DND-41 (cell line): ENCODE data around the gene GSN.

Experiments used
- ATAC-seq: fragments of 200-7000 bp; cut with Tn5 transposase; 3 replicates; pipeline ENCODE4 v1.9.1; 2021; ENCODE audit warnings: low read depth; ENCODE audit not compliant: insufficient read depth
- DNase-seq: peaks from one replicate; pipeline ENCODE4 v3.0.0-alpha.2; 2020
- H2AFZ ChIP-seq: 2 replicates; pipeline ENCODE4 v1.6.0; 2012; ENCODE audit warnings: low read depth, low read length
- H3K27ac ChIP-seq: 2 replicates; pipeline ENCODE4 v1.5.1; 2012; ENCODE audit warnings: low read length, inconsistent platforms
- H3K27me3 ChIP-seq: fragments of 200-600 bp; sonication (generic); 2 replicates; pipeline ENCODE4 v1.6.0; 2012; ENCODE audit warnings: low read length, mild to moderate bottlenecking, inconsistent platforms; ENCODE audit not compliant: insufficient read depth, poor library complexity
- H3K36me3 ChIP-seq: 2 replicates; pipeline ENCODE4 v1.5.1; 2012; ENCODE audit warnings: low read length, inconsistent platforms; ENCODE audit not compliant: insufficient read depth
- H3K4me1 ChIP-seq: 2 replicates; pipeline ENCODE4 v1.5.1; 2012; ENCODE audit warnings: mild to moderate bottlenecking, low read length; ENCODE audit not compliant: insufficient read depth
- H3K4me2 ChIP-seq: 2 replicates; pipeline ENCODE4 v1.6.0; 2012; ENCODE audit warnings: mild to moderate bottlenecking, moderate library complexity, low read length, inconsistent platforms; ENCODE audit not compliant: insufficient read depth
- H3K4me3 ChIP-seq, 2 experiments: fragments of 200-600 bp in 1 of 2; shearing (Covaris generic) in 1 of 2; 2 replicates each; pipeline ENCODE4 v1.5.1; 2012 to 2016; ENCODE audit warnings: inconsistent platforms in 2 of 2, low read length in 2 of 2, mild to moderate bottlenecking in 2 of 2, low read depth in 1 of 2, moderate library complexity in 1 of 2
- H3K79me2 ChIP-seq: 2 replicates; pipeline ENCODE4 v1.6.0; 2012; ENCODE audit warnings: low read length, inconsistent platforms; ENCODE audit not compliant: insufficient read depth
- H3K9ac ChIP-seq: 2 replicates; pipeline ENCODE4 v1.6.0; 2012; ENCODE audit warnings: low read depth, mild to moderate bottlenecking, inconsistent platforms, low read length, moderate library complexity
- H3K9me3 ChIP-seq: 2 replicates; pipeline ENCODE4 v1.5.1; 2012; ENCODE audit warnings: low read length, moderate library complexity, mild to moderate bottlenecking, inconsistent platforms; ENCODE audit not compliant: insufficient read depth, severe bottlenecking
- H4K20me1 ChIP-seq: 2 replicates; pipeline ENCODE4 v1.6.0; 2012; ENCODE audit warnings: low read length; ENCODE audit not compliant: insufficient read depth
- CTCF ChIP-seq: IDR thresholded peaks from 2 replicates; pipeline ENCODE4 v1.5.1; 2012; ENCODE audit warnings: borderline replicate concordance, low read length, moderate library complexity, mild to moderate bottlenecking; ENCODE audit not compliant: poor library complexity, severe bottlenecking; ENCODE audit errors: extremely low read depth
- EZH2 ChIP-seq: IDR thresholded peaks from 3 replicates; pipeline ENCODE4 v1.6.1; 2012; ENCODE audit warnings: borderline replicate concordance, low read depth, mild to moderate bottlenecking, moderate library complexity, low read length, inconsistent platforms; ENCODE audit not compliant: severe bottlenecking

Gene GSN

GRCh38 chr9:121366611-121367192 is 98.7 kb downstream of the GSN start:
- ATAC-seq: no peak
- no peak overlapping the region for H3K4me2 ChIP-seq
- TF ChIP-seq CTCF: no peak
- no peak for TF ChIP-seq EZH2

GRCh38 chr9:121367306-121368137 is 99.6 kb downstream of the GSN start:
- TF ChIP-seq CTCF (no peak), EZH2 (no peak)
- Histone ChIP-seq H3K27me3 (peaks cover 9% of the 10 kb centered on the region), H3K4me3 (no peak overlapping the region), H3K9me3 (no peaks in the 10 kb centered on the region), H3K27ac (no peak overlapping the region), H3K9ac (no peak overlapping the region), H3K4me1 (no peaks in the 10 kb centered on the region), H3K79me2 (no peaks in the 10 kb centered on the region), H3K4me2 (no peak overlapping the region), H4K20me1 (no peaks in the 10 kb centered on the region), H2AFZ (no peak overlapping the region), H3K36me3 (no peaks in the 10 kb centered on the region)
- no peak for ATAC-seq
- DNase-seq: no peak

More at GRCh38 chr9:121366611-121367192, 98.7 kb downstream of the GSN start:
- Histone ChIP-seq H4K20me1 (no peaks in the 10 kb centered on the region), H3K79me2 (no peaks in the 10 kb centered on the region), H3K4me3 (no peak overlapping the region), H2AFZ (no peak overlapping the region), H3K27me3 (peaks cover 9% of the 10 kb centered on the region), H3K4me1 (no peaks in the 10 kb centered on the region), H3K27ac (no peak overlapping the region), H3K9ac (no peak overlapping the region), H3K9me3 (no peaks in the 10 kb centered on the region), H3K36me3 (no peaks in the 10 kb centered on the region)
- DNase-seq: no peak

GRCh38 chr9:121368138-121368522 is 100.2 kb downstream of the GSN start:
- TF ChIP-seq EZH2 (no peak), CTCF (no peak)
- no peak overlapping the region for H3K27ac ChIP-seq
- H3K4me2 ChIP-seq: no peak overlapping the region

More at GRCh38 chr9:121368138-121368522, 100.2 kb downstream of the GSN start:
- DNase-seq (no peak), ATAC-seq (no peak)
- no peaks in the 10 kb centered on the region for H3K36me3 ChIP-seq
- H3K79me2 ChIP-seq: no peaks in the 10 kb centered on the region
- no peak overlapping the region for H3K9ac ChIP-seq
- no peak overlapping the region for H2AFZ ChIP-seq
- peaks cover 3% of the 10 kb centered on the region for H3K27me3 ChIP-seq
- no peak overlapping the region for H3K4me3 ChIP-seq
- H3K9me3 ChIP-seq: no peaks in the 10 kb centered on the region
- H4K20me1 ChIP-seq: no peaks in the 10 kb centered on the region
- H3K4me1 ChIP-seq: no peaks in the 10 kb centered on the region
